ENCODE data around the gene RABGAP1L.
"Not testable (repeated sequence)": the region's sequence is repeated elsewhere in the genome, so short reads cannot be mapped to it uniquely, and the experiment has no call there.

Gene RABGAP1L

DNA sequence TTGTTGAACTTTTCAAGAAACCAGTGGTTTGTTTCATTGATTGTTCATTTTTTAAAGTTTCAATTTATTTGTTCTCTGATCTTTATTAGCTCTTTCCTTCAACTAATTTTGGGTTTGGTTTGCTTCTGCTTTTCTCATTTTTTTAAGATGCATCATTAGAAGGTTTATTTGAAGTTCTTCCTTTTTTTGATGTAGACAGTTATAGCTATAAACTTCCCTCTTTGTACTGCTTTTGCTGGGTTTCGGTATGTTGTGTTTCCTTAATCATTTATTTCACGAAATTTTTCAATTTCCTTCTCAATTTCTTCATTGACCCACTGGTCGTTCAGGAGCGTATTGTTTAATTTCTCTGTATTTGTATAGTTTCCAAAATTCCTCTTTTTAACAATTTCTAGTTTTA lies 155.1 kb downstream of the RABGAP1L start:
- DNase-seq = no peak

GRCh38 chr1:174315239-174315638 lies 155.9 kb downstream of the RABGAP1L start:
- no peak for DNase-seq

- DNase-seq = not testable (repeated sequence)
Measured at GRCh38 chr1:174320897-174321296, 161.6 kb downstream of the RABGAP1L start.

- DNase-seq = no peak
Measured at GRCh38 chr1:174322202-174322862, 163.0 kb downstream of the RABGAP1L start.

DNA sequence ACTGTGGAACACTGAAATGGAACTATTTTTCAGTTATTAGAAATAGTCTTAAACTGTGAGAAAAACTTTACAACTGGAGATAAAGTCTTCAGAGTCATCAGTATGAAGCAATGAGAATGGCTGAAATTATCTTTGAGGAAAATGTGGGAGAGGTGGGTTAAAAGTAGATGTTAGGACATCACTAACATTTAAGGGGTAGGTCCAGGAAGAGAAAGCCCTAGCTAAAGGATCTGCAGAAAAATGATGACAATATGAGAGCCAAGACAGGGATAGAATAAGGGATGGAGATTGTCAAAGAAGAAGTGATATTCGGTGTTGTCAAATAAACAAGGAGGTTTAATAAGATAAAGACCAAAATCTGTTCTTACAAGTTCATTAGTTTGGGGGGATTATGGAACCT lies 165.2 kb downstream of the RABGAP1L start:
- no peak for DNase-seq

DNA sequence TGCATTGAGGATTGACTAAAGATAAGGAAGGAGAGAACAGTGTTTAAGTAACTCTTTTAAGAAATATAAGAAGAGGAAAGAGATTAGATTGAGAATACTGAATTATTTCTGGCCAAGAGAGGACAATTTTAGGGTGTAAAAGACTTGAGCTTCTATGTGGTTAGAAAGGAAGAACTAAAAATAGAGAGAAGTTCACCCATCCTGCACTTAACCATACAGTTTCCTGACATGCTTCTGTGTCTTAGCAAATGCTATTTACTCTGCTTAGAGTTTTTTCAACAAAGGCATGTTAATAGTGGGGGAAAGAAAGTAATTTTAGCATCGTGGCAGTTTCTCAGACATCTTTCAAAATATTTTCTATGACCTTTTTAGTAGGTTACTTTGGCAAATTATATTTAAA lies 165.6 kb downstream of the RABGAP1L start:
- DNase-seq = no peak

- DNase-seq = no peak
Measured at GRCh38 chr1:174326278-174326677, 167.0 kb downstream of the RABGAP1L start.

- DNase-seq = no peak
Measured at GRCh38 chr1:174333437-174333836, 174.1 kb downstream of the RABGAP1L start.

- no peak for DNase-seq
Measured at GRCh38 chr1:174337000-174337681, 177.8 kb downstream of the RABGAP1L start.

GRCh38 chr1:174340404-174340803 lies 181.1 kb downstream of the RABGAP1L start:
- not testable (repeated sequence) for DNase-seq

DNA sequence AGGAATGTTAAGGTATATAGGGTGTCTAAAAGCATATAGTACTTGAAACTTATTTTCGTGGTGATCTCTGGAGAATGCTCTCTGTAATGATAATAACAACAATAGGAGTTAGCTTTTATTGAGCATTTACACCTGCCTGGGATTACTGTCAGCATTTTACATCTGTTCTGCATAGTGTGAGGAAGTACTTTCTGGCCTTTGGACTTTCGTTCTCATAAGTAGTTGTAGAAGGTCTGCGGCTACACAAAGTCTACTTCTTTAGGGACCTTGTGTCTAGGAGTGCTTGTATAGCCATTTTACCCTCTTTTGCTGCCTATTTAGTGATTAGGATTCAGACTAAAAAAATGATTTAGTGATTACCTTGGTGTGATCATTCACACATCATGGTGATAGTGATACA lies 184.8 kb downstream of the RABGAP1L start:
- no peak for DNase-seq

DNA sequence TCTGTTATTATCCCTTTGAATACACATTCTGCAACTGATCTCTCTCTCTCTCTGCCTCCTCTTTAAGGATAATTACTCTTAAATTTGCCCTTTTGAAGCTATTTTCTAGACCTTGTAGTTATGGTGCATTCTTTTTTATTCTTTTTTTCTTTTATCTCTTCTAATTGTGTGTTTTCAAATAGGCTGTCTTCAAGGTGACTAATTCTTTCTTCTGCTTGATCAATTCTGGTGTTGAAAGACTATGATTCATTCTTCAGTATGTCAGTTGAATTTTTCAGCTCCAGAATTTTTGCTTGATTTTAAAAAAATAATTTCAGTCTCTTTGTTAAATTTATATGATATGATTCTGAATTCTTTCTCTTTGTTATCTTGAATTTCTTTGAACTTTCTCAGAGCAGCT lies 192.8 kb downstream of the RABGAP1L start:
- DNase-seq = no peak

- no peak for DNase-seq
Measured at GRCh38 chr1:174352883-174353608, 193.7 kb downstream of the RABGAP1L start.

DNA sequence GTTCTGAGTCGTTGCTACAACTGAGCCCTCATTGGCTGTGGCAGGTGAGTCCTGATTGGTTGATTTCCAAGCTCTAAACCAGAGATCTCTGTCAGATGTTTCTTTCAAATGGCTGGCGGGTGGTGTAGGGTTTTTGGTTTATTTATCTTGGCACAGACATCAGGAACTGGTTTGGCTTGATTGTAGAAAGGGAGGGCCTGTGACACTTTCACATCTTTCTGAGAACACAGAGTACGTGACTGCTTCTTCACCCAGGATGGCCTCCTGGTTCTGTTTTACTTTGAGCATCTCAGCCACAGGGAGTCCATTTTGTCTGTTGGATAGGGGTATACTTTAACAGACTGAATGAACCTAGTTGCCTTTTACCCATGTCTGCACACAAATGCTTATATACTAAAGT lies 199.0 kb downstream of the RABGAP1L start:
- no peak for DNase-seq

DNA sequence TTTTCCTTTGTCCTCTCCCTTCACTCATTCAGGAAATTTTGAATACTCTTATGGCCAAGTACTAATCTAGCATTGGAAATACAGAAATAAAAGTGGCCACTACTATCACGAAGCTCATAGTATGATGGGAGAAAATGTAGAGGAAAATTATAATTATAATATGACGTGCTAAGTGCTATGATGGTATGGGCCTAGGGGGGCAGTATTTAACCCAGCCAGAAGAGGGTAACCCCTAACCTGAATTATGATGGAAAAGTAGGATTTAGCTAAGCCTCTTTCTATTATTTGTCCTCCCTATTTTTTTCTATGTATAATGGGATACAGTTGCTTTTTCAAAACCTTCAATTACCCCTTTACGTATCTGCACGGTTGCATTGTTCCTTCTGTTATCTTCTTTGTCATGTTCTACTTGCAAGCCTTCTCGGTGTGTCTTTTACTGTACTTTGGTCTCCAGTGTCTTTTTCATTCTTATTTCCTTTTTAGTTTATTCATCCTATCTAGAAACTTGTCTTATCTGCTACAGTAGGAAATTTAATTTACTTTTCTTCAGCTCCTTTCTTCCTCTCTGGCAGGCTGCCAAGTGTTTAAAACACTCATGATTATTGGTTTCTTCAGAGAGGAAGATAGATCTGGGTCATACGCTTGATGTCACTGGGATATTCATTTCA lies 199.6 kb downstream of the RABGAP1L start:
- no peak for DNase-seq

DNA sequence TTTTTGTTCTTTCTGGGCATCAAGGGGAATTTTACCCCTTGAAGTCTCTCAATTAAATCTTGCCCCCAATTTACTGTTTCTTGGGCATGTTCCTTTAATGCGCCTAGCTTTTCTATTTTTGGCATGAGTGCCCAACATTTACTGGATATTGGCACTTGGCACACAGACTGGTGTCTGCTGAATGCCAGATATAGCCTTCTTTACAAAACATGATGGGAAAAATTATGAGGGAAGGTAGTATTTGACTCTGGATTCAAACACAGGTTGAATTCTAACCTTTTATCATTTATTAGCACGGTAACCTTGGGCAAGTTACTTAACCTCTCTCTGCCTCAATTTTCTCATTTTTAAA lies 200.1 kb downstream of the RABGAP1L start:
- no peak for DNase-seq

- no peak for DNase-seq
Measured at GRCh38 chr1:174364996-174365736, 205.8 kb downstream of the RABGAP1L start.

DNA sequence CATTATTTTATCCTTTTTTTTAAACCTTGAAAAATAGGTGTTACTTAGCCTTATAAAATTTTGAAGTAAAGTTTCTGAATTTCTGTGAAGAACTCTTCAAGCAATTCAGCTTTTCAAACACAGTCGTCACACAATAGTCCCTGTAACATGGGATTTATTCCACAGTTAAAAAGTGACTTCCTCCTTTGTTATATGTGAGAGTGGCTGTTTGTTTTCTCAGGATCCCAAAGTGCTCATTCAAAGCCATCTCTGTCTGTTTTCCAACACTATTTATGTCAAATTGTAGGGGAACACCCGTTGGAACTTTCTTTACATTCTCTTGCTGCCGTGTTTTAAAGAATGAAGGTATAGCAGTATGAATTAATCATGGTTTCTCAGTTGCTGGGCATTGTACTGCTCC lies 207.6 kb downstream of the RABGAP1L start:
- DNase-seq = no peak

DNA sequence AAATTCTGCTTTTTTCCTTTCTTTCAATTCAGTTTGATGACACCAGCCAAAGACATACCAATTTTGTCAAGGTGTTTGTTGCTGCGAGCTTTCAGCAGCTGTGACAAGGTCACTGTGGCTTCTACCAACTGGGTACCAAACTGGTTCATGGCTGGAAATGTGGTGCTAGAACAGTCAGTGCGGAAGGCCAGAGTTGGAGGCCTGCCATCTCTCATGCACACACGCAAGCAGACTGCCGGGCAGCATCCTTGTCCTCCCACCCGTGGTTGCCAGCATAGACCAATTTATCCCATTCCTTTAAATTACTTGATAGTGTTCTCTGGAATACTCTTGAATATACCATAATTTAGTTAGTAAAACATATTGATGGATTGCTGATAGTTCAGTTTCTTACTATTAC lies 208.6 kb downstream of the RABGAP1L start:
- no peak for DNase-seq

DNA sequence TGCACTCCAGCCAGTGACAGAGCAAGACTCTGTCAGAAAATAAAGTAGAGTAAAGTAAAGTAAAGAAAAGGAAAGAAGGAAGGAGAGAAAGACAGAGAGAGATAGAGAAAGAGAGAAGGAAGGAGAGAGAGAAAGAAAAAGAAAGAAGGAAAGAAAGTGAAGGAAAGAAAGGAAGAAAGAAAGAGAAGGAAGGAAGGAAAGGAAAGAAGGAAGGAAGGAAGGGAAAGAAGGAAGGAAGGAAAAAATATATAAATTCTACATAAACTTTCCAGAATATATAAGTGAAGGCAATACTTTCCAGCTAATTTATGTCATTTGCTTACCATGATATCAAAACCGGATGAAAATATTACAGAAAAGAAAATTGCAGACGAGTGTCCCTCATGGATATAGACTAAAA lies 216.7 kb downstream of the RABGAP1L start:
- no peak for DNase-seq

GRCh38 chr1:174391716-174392115 lies 232.4 kb downstream of the RABGAP1L start:
- no peak for DNase-seq

DNA sequence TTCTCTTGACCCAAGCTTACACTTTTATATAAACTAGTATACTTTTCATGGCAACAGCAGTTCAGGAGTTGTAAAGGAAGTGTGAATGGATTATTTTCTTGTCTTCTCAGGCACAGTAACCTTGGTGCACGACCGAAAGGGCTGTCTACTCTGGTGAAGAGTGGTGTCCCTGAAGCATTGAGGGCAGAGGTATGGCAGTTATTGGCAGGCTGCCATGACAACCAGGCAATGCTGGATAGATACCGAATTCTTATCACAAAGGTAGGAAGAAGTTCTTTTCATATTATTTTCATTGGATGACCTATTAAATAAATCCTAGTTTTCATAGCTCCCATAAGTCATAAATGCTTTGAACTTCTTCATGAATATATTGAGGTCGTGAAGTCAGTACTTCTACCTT lies 234.6 kb downstream of the RABGAP1L start:
- no peak for DNase-seq

DNA sequence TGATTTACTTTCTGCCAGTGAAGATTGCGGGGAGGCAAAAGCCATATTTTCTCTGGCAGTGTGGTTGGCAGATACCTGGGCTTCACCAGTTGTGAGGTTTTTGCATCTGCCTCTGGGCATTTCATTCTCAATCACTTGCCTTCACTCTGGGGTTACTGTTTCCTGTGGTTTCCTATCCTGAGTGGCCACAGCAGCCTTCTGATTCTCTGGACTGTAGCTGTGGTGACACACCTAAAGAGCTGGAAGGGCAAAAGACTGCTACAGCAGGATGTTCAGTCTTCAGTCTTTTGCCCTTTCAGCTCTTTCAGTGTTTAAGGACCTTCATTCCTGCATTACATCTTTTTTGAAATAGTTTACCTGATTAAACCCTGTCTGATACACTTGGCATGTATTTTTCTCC lies 237.9 kb downstream of the RABGAP1L start:
- DNase-seq = no peak

All from CD4-positive, alpha-beta T cell treated with Interleukin-15 for 1 hour (primary cell).